Prostate gland (tissue), 2 donors: ENCODE measurements around the gene MARCKS.

Experiments
- POLR2A ChIP-seq: fragments of 450-650 bp; IDR thresholded peaks from one replicate; pipeline ENCODE4 v1.6.1; 2016; ENCODE audit warnings: antibody characterized with exemption, mild to moderate bottlenecking
- TF ChIP-seq, protein P1 (sequence below), 4 experiments: fragments of 200-600 bp in 2 of 4; fragments of 450-650 bp in 2 of 4; sonication (generic) in 2 of 4; IDR thresholded peaks; 1 replicate in 3 of 4; 2 replicates in 1 of 4; pipeline ENCODE4 v1.5.1; 2016 to 2019; ENCODE audit warnings: antibody characterized with exemption in 4 of 4, mild to moderate bottlenecking in 2 of 4, moderate library complexity in 2 of 4

DNA sequence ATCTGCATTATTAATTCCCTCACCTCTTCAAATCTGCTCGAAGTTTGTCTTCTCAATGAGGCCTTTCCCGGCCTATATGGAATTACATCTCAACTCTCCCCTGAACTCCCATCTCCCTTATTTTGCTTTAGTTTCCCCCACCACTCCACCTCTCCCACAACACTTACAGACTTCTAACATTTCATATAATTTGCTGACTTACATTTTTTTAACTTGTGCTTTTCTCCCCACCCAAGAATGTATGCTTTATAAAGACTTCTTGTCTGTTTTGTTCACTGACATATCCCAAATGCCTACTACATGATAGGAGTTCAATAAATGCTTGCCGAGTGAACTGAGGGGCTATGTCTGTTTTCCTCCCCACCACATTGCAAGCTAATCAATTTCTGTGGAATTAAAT, 3.9 kb upstream of the MARCKS start:
- TF ChIP-seq, protein P1, sequence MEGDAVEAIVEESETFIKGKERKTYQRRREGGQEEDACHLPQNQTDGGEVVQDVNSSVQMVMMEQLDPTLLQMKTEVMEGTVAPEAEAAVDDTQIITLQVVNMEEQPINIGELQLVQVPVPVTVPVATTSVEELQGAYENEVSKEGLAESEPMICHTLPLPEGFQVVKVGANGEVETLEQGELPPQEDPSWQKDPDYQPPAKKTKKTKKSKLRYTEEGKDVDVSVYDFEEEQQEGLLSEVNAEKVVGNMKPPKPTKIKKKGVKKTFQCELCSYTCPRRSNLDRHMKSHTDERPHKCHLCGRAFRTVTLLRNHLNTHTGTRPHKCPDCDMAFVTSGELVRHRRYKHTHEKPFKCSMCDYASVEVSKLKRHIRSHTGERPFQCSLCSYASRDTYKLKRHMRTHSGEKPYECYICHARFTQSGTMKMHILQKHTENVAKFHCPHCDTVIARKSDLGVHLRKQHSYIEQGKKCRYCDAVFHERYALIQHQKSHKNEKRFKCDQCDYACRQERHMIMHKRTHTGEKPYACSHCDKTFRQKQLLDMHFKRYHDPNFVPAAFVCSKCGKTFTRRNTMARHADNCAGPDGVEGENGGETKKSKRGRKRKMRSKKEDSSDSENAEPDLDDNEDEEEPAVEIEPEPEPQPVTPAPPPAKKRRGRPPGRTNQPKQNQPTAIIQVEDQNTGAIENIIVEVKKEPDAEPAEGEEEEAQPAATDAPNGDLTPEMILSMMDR (IDR thresholded peaks at IDR 0.05): no peak
- TF ChIP-seq POLR2A: no peak
